GM12878 (cell line): Measurements from ENCODE around the gene IQGAP2.

Experiments used
- POLR2AphosphoS5 ChIP-seq: IDR thresholded peaks from 2 replicates; pipeline ENCODE4 v1.6.1; 2011; ENCODE audit warnings: mild to moderate bottlenecking, low read length, inconsistent platforms
- TF ChIP-seq, protein P1 (sequence below), 3 experiments: IDR thresholded peaks in 2 of 3; conservative IDR thresholded peaks in 1 of 3; 2 replicates each; pipeline ENCODE4 v1.5.1; 2011; ENCODE audit warnings: low read depth in 3 of 3, low read length in 3 of 3, mild to moderate bottlenecking in 3 of 3, control low read depth in 2 of 3, moderate library complexity in 2 of 3, inconsistent platforms in 1 of 3, mixed read lengths in 1 of 3; ENCODE audit not compliant: control insufficient read depth in 2 of 3, insufficient read depth in 1 of 3; ENCODE audit errors: extremely low read depth in 1 of 3
- TF ChIP-seq, protein P2 (sequence below): IDR thresholded peaks from 2 replicates; pipeline ENCODE4 v1.6.1; 2012; ENCODE audit warnings: low read depth, low read length, improper control_type of control experiment

DNA sequence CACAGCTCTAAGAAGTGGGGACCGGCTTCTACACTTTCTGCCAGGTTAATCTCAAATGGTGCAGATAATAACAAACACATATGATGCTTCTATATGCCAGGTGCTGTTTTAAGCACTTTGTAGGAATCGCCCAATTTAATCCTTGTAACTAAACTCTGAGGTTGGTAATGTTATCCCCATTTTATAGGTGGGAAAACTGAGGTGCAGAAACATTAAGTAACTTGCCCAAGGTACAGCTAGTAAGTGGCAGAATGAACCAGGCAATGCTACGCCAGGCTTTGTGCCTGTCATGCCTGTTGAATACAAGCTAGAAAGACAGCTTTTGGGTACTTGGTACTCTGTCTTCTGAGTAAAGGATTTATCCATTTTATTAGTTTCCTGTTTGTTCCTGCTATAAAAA, 19.7 kb downstream of the IQGAP2 start:
- TF ChIP-seq, protein P1, sequence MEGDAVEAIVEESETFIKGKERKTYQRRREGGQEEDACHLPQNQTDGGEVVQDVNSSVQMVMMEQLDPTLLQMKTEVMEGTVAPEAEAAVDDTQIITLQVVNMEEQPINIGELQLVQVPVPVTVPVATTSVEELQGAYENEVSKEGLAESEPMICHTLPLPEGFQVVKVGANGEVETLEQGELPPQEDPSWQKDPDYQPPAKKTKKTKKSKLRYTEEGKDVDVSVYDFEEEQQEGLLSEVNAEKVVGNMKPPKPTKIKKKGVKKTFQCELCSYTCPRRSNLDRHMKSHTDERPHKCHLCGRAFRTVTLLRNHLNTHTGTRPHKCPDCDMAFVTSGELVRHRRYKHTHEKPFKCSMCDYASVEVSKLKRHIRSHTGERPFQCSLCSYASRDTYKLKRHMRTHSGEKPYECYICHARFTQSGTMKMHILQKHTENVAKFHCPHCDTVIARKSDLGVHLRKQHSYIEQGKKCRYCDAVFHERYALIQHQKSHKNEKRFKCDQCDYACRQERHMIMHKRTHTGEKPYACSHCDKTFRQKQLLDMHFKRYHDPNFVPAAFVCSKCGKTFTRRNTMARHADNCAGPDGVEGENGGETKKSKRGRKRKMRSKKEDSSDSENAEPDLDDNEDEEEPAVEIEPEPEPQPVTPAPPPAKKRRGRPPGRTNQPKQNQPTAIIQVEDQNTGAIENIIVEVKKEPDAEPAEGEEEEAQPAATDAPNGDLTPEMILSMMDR (IDR thresholded peaks at IDR 0.05 in 2 of 3, conservative IDR thresholded peaks at IDR 0.05 in 1 of 3; ENCODE audit: control insufficient read depth in 2 of 3, extremely low read depth in 1 of 3, insufficient read depth in 1 of 3, low read depth in 3 of 3, low read length in 3 of 3), result no peak
- no peak for TF ChIP-seq POLR2AphosphoS5
- TF ChIP-seq, protein P2, sequence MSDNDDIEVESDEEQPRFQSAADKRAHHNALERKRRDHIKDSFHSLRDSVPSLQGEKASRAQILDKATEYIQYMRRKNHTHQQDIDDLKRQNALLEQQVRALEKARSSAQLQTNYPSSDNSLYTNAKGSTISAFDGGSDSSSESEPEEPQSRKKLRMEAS, result no peak
